Activated T-helper 1 cell treated with anti-CD3 and anti-CD28 coated beads, Interleukin-12 subunit alpha, Interleukin-12 subunit beta, Interleukin-2, Interleukin-4 antibody, amounts not matched to agents 30 ng/mL and 10 ng/mL and 1 ng/mL, durations not matched to agents 14 hours and 24 hours and 36 hours (primary cell): ENCODE results near the gene GPC5. TPM values are rescaled to one million over a fixed set of nuclear protein-coding genes. Genes with fewer than 3 reads are reported as not detected.
"Not testable (repeated sequence)": the region's sequence is repeated elsewhere in the genome, so short reads cannot be mapped to it uniquely, and the experiment has no call there.

Experiments used
- DNase-seq: peaks from one replicate; pipeline ENCODE4 v3.0.0; 2021; ENCODE audit warnings: low spot score
- H3K27ac Mint-ChIP-seq: one replicate; pipeline ENCODE4 v1.8.0; 2021; ENCODE audit warnings: mild to moderate bottlenecking, mixed read lengths
- H3K27me3 Mint-ChIP-seq: one replicate; pipeline ENCODE4 v1.8.0; 2022; ENCODE audit warnings: mild to moderate bottlenecking, moderate library complexity, mixed read lengths; ENCODE audit not compliant: insufficient read depth
- H3K36me3 Mint-ChIP-seq: one replicate; pipeline ENCODE4 v1.8.0; 2021; ENCODE audit warnings: low read depth, mixed read lengths
- H3K4me1 Mint-ChIP-seq: one replicate; pipeline ENCODE4 v1.8.0; 2021; ENCODE audit warnings: low read depth, mixed read lengths
- H3K4me3 Mint-ChIP-seq: one replicate; pipeline ENCODE4 v1.8.0; 2021; ENCODE audit warnings: mild to moderate bottlenecking, moderate library complexity, mixed read lengths
- H3K9me3 Mint-ChIP-seq: one replicate; pipeline ENCODE4 v1.8.0; 2021; ENCODE audit warnings: mixed read lengths
- intact Hi-C: fragments of 100-400 bp; cut with micrococcal nuclease; formaldehyde crosslinking; loops from one replicate; pipeline ENCODE4 v1.15.1; 2024
- total RNA-seq: library from RNA; stranded (reverse); gene quantifications from 2 replicates; pipeline ENCODE4 v1.2.3, GENCODE V29; 2022

The GPC5 gene
- total RNA-seq, 1 donor from 2014 or later, result not detected

DNA sequence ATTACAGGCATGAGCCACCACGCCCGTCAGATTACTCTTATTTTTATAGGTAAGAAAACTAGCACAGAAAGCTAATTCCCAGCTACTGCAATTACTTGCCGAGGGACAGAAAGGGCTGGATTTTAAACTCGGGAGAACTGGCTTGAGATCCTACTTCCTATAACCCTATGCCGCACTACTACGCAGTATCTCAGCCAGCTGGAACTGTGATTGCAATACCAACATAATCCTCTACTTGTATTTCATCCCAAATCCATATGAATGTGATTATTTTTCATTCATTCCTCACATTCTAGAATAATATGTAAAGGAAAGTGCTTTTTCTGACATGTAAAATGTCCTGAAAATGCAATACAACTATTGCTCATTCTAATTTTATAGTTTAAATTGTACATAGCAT is 1054.4 kb downstream of the GPC5 start:
- no peak for DNase-seq
- Mint-ChIP-seq H3K27me3 (no peaks in the 10 kb centered on the region), H3K36me3 (no peaks in the 10 kb centered on the region), H3K9me3 (peaks cover 9% of the 10 kb centered on the region), H3K4me3 (no peak overlapping the region), H3K27ac (no peak overlapping the region), H3K4me1 (no peaks in the 10 kb centered on the region)
- intact Hi-C loops, result no loop called here

DNA sequence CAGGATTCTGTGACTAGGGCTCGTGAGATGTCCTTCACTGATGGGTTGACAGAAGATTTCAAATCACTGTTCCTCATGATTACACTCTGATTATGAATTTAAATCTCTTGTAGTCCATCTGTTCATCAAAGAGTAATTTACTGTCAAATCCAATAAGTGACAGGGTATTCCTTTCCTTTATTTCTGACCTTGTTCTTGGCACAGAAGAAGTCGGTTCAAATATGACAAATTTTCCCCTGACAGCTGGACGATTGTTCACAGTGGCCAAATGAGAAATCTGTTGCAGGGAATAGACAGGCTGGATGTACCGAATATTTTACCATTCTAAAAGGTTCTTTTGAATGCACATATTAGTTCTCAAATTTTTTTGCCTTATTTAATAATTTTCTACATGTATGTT is 1060.9 kb downstream of the GPC5 start:
- H3K27ac Mint-ChIP-seq, result no peak overlapping the region
- no peaks in the 10 kb centered on the region for H3K27me3 Mint-ChIP-seq
- intact Hi-C loops, result no loop called here
- peaks cover 6% of the 10 kb centered on the region for H3K9me3 Mint-ChIP-seq
- DNase-seq, result no peak
- no peaks in the 10 kb centered on the region for H3K4me1 Mint-ChIP-seq
- no peak overlapping the region for H3K4me3 Mint-ChIP-seq
- no peaks in the 10 kb centered on the region for H3K36me3 Mint-ChIP-seq

DNA sequence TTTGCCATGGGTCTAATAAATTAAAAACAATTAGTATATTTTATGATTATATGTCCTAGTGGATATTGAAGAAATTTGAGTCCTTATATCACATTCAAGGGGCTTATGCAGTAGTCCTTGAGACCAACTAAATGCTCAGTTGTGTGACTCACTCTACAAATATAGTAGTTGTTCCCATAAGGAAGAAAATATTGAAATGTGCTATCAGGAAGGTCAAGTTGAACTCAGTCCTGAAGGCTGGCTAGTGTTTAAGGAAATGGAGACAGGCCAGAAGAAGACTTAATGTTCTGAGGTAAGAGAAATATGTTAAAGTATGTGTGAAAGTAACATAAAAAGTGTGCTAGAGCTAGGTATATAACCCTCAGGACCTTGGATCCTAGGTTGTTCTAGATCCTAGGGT is 1062.1 kb downstream of the GPC5 start:
- Mint-ChIP-seq H3K27ac (no peak overlapping the region), H3K9me3 (peaks cover 6% of the 10 kb centered on the region), H3K36me3 (no peaks in the 10 kb centered on the region), H3K27me3 (no peaks in the 10 kb centered on the region), H3K4me3 (no peak overlapping the region), H3K4me1 (no peaks in the 10 kb centered on the region)
- intact Hi-C loops, result no loop called here
- no peak for DNase-seq

DNA sequence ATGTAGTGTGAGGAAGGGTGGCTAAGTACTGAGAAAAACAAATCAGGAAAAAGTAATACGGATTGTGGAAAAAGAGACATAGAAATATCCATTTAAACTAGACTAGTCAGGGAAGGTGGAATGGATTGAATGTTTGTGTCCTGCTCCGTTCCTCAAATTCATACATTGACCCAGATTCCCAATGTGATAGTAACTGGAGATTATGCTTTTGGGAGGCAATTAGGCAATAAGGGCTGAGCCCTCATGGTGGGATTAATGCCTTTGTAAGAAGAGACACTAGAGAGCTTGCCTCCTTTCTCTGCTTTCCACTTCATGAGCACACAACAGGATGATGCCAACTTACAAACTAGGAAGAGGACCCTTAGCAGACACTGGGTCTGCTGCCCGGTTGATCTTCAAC is 1063.0 kb downstream of the GPC5 start:
- no peaks in the 10 kb centered on the region for H3K36me3 Mint-ChIP-seq
- no peak overlapping the region for H3K27ac Mint-ChIP-seq
- no peaks in the 10 kb centered on the region for H3K4me1 Mint-ChIP-seq
- no peaks in the 10 kb centered on the region for H3K27me3 Mint-ChIP-seq
- no peak for DNase-seq
- H3K9me3 Mint-ChIP-seq, result peaks cover 3% of the 10 kb centered on the region
- intact Hi-C loops, result no loop called here
- no peak overlapping the region for H3K4me3 Mint-ChIP-seq

DNA sequence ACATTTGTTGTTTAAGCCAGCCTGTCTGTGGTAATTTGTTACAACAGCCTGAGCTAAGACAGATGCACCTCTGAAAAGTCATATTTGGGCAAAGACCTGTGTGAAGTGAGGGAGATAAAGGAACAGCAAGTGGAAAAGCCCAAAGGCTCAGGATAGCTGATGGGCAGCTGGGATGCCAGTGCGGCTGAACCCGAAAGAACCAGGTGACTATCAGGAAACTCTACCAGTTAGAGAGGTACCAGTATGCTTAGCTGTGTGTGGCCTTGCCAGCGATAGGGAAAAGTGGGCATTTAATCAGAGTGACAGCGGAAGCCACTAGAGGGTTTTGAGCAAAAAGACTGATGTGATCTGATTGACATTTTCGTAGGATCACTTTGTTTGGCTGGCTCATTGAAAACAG is 1063.4 kb downstream of the GPC5 start:
- Mint-ChIP-seq H3K4me3 (no peak overlapping the region), H3K4me1 (no peaks in the 10 kb centered on the region), H3K27me3 (no peaks in the 10 kb centered on the region), H3K36me3 (no peaks in the 10 kb centered on the region), H3K27ac (no peak overlapping the region), H3K9me3 (peaks cover 2% of the 10 kb centered on the region)
- intact Hi-C loops, result no loop called here
- no peak for DNase-seq

DNA sequence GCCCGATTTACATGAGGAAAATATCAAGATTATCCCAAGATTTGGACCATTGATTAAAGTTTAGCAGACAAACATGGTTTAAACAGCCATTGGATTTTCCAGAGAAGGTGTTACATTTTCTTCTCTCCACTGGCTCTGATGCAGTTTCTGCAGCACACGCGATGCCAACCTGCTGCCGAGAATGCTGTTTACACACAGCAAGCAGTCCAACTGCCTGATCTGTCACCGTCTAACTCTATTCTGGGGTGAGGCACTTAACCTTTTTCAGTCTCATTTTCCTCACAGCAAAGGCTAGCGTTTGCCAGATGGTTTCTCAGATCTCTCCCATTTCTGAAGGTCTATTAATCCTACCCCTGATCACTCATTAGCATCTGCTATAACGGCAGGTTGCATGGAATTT is 1064.7 kb downstream of the GPC5 start:
- Mint-ChIP-seq H3K36me3 (no peaks in the 10 kb centered on the region), H3K27me3 (no peaks in the 10 kb centered on the region), H3K4me1 (no peaks in the 10 kb centered on the region), H3K9me3 (no peaks in the 10 kb centered on the region), H3K27ac (no peak overlapping the region), H3K4me3 (no peak overlapping the region)
- DNase-seq, result no peak
- intact Hi-C loops, result no loop called here

DNA sequence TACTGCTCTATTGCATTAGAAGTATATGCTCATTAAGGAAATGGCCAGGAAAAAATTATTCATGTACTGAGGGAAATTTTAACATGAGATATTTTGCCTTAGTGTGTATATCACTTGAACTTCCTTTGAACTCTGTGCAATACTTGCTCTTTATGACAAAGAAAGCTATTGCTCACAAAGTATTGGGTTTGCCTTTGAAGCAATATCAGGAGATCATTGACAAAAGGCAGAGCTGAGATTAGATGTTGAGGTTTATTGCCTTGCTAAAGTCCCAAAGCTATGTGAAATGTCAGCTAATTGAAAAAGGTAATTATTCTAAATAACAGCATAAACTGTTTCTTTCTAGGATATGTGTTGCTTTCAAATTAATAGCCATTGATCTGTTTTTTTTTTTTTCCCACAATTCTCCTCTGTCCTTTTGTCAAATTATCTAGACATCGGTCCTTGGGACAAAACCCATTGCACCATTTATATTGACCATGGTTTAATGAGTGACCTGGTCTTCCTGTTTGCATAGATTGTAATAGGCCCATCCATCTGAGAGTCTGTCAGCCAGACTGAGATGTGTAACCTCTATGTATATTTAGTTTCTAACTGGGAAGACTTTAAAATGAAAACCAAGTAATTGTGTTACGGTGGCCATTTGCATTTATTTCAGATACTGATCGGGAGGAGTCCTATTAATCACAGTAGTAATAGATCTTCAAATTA is 1075.5 kb downstream of the GPC5 start:
- H3K4me1 Mint-ChIP-seq, result no peaks in the 10 kb centered on the region
- peaks cover 10% of the 10 kb centered on the region for H3K9me3 Mint-ChIP-seq
- H3K4me3 Mint-ChIP-seq, result no peak overlapping the region
- H3K27ac Mint-ChIP-seq, result no peak overlapping the region
- intact Hi-C loops, result no loop called here
- H3K36me3 Mint-ChIP-seq, result no peaks in the 10 kb centered on the region
- no peaks in the 10 kb centered on the region for H3K27me3 Mint-ChIP-seq
- DNase-seq, result no peak

DNA sequence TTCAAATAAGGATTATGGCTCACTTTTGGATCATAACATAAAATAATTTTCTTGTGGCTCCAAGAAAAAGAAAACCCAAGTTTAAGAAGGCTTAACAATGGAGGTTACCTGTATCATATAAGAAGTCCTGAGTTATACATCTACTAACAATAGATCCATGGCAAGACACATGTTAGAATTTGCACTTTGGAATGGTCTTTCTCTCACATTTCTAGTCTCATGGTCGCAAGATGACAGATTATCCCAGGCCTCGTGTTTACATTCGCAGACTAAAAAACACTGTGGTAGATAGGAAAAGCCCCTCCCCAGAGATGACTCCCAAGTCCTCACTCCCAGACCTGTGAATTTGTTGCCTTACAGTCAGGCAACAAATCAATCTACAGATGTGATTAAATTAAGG is 1082.0 kb downstream of the GPC5 start:
- DNase-seq, result no peak
- intact Hi-C loops, result no loop called here
- Mint-ChIP-seq H3K27ac (no peak overlapping the region), H3K4me1 (no peaks in the 10 kb centered on the region), H3K27me3 (no peaks in the 10 kb centered on the region), H3K9me3 (peaks cover 4% of the 10 kb centered on the region), H3K4me3 (no peak overlapping the region), H3K36me3 (no peaks in the 10 kb centered on the region)

DNA sequence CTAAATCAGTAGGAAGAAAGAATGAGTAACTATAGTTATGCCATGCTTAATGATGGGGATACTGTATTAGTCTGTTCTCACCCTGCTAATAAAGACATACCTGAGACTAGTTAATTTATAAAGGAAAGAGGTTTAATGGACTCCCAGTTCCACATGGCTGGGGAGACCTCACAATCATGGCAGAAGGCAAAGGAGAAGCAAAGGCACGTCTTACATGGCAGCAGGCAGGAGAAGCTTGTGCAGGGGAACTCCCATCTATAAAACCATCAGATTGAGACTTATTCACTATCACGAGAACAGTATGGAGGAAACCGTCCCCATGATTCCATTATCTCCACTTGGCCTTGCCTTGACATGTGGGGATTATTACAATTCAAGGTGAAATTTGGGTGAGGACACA is 1084.4 kb downstream of the GPC5 start:
- H3K27me3 Mint-ChIP-seq, intact Hi-C loops, H3K36me3 Mint-ChIP-seq, H3K4me3 Mint-ChIP-seq, H3K4me1 Mint-ChIP-seq, DNase-seq, H3K9me3 Mint-ChIP-seq, H3K27ac Mint-ChIP-seq: not testable (repeated sequence)

DNA sequence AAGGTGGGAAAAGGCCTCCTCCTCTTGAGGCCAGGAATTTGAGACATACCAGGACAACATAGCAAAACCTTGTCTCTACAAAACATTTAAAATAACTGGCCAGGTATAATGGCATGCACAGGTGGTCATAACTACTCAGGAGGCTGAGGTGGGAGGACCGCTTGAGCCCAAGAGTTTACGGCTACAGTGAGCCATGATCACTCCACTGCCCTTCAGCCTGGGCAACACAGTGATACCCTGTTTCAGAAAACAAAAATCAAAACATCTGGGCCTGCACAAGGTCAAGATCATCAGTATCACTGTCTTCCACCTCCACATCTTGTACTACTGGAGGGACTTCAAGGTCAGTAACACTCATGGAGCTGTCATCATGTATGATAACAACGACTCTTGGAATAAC is 1085.5 kb downstream of the GPC5 start:
- H3K9me3 Mint-ChIP-seq, result peaks cover under 1% of the 10 kb centered on the region
- DNase-seq, result no peak
- H3K27ac Mint-ChIP-seq, result no peak overlapping the region
- H3K4me3 Mint-ChIP-seq, result no peak overlapping the region
- intact Hi-C loops, result no loop called here
- H3K36me3 Mint-ChIP-seq, result no peaks in the 10 kb centered on the region
- no peaks in the 10 kb centered on the region for H3K27me3 Mint-ChIP-seq
- H3K4me1 Mint-ChIP-seq, result no peaks in the 10 kb centered on the region

DNA sequence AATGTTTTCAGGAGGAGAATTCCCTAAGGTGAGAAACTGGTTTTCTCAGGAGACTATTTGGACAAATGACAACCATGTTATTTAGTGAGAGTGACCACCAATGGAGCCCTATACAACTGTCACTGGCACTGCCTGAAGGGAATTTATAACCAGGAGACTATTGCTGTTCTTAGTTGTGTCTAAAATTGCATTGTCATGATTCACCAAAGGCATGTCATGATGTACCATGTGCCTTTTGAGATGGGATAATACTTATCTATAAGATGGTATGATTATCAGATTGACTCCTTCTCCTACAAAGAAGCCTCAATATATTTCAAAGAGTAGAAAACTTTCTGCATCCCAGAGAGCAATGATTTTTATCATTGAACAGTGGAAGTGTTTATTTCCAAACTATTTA is 1088.8 kb downstream of the GPC5 start:
- H3K4me3 Mint-ChIP-seq, result no peak overlapping the region
- H3K27me3 Mint-ChIP-seq, result no peaks in the 10 kb centered on the region
- DNase-seq, result no peak
- intact Hi-C loops, result no loop called here
- peaks cover 4% of the 10 kb centered on the region for H3K9me3 Mint-ChIP-seq
- H3K36me3 Mint-ChIP-seq, result no peaks in the 10 kb centered on the region
- no peaks in the 10 kb centered on the region for H3K4me1 Mint-ChIP-seq
- H3K27ac Mint-ChIP-seq, result no peak overlapping the region

DNA sequence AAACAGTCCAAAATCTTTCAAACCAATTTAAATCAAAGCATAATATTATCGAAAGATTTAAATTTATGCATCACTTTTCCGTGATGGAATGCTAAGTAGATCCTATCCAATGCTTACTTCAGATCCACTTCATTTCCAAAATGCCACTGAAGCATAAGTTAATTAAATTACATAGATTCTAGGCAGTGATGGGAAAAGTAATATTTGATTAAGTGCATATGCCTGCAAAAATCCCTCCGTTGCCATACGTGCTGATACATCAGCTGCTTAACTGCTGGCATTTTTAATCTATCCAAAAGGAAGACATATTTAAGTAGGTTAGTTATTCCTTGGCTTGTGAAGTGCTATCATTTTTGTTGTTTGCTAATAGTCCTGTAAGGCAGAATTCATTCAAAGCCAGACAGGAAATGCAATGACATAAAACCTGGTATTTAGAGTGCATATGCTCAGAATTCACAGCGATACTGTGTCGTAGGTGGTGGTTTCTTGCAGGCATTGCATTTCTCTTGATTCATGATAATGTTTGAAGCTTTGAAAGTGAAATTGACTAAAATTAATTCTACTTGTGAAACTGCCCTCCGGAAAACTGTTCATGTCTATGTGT is 1089.9 kb downstream of the GPC5 start:
- Mint-ChIP-seq H3K27ac (no peak overlapping the region), H3K4me3 (no peak overlapping the region), H3K9me3 (peaks cover 4% of the 10 kb centered on the region), H3K27me3 (no peaks in the 10 kb centered on the region), H3K4me1 (no peaks in the 10 kb centered on the region), H3K36me3 (no peaks in the 10 kb centered on the region)
- no peak for DNase-seq
- intact Hi-C loops, result no loop called here

DNA sequence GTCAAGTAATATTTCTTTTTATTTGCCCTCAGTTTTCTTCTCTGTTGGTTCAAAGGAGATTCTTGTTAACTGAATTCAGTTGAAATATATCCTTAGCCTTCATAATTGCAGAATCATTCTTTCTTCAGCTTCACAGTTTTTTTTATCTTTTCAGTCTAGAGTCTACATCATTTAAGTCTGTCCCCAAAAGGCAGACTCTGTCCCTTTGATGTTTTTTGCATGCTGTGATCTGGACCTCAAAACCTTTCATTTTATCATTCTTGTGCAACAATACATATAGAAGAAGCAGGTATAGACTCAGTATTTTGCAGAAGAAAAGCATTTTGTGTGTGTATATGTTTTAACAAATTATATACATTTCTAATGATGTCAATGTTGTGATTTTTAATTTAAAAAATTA is 1093.4 kb downstream of the GPC5 start:
- no peak for DNase-seq
- H3K9me3 Mint-ChIP-seq, result peaks cover 4% of the 10 kb centered on the region
- intact Hi-C loops, result no loop called here
- H3K4me1 Mint-ChIP-seq, result no peaks in the 10 kb centered on the region
- H3K4me3 Mint-ChIP-seq, result no peak overlapping the region
- no peaks in the 10 kb centered on the region for H3K27me3 Mint-ChIP-seq
- H3K27ac Mint-ChIP-seq, result no peak overlapping the region
- H3K36me3 Mint-ChIP-seq, result no peaks in the 10 kb centered on the region

DNA sequence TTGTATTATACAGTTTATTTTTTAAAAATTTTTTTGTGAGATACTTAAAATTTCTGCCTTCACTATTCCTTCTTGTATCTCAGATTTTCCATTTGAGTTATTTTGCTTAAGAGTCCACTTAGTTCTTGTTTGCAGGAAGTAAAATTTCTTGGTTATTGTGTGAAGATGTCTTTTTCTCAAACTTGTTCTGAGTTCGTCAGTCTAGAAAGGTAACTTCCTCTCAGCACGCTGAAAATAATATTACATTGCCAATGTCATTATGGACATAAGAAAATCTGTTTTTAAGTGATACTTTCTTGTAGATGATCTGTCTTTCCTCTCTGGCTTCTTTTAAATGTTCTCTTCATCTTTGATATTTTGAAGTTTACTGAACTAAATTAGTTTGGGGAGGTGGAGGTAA is 1096.5 kb downstream of the GPC5 start:
- intact Hi-C loops, result no loop called here

More for the DNA sequence above, 1096.5 kb downstream of the GPC5 start:
- no peak for DNase-seq
- Mint-ChIP-seq H3K4me3 (no peak overlapping the region), H3K4me1 (no peaks in the 10 kb centered on the region), H3K27me3 (no peaks in the 10 kb centered on the region), H3K27ac (no peak overlapping the region), H3K9me3 (peaks cover 4% of the 10 kb centered on the region), H3K36me3 (no peaks in the 10 kb centered on the region)
